SK-N-SH (cell line): ENCODE data around the gene HNRNPC.

Experiments
- SIN3A ChIP-seq: IDR thresholded peaks from 2 replicates; pipeline ENCODE4 v1.6.1; 2012; ENCODE audit warnings: low read depth, mild to moderate bottlenecking, low read length, moderate library complexity, borderline replicate concordance
- TF ChIP-seq, protein P1 (sequence below): fragments of 200-600 bp; sonication (generic); IDR thresholded peaks from 2 replicates; pipeline ENCODE4 v1.6.1; 2017; ENCODE audit warnings: antibody characterized with exemption, mild to moderate bottlenecking, moderate library complexity
- TF ChIP-seq, protein P2 (sequence below): IDR thresholded peaks from 2 replicates; pipeline ENCODE4; 2012

- TF ChIP-seq, protein P1, sequence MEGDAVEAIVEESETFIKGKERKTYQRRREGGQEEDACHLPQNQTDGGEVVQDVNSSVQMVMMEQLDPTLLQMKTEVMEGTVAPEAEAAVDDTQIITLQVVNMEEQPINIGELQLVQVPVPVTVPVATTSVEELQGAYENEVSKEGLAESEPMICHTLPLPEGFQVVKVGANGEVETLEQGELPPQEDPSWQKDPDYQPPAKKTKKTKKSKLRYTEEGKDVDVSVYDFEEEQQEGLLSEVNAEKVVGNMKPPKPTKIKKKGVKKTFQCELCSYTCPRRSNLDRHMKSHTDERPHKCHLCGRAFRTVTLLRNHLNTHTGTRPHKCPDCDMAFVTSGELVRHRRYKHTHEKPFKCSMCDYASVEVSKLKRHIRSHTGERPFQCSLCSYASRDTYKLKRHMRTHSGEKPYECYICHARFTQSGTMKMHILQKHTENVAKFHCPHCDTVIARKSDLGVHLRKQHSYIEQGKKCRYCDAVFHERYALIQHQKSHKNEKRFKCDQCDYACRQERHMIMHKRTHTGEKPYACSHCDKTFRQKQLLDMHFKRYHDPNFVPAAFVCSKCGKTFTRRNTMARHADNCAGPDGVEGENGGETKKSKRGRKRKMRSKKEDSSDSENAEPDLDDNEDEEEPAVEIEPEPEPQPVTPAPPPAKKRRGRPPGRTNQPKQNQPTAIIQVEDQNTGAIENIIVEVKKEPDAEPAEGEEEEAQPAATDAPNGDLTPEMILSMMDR: no peak
- TF ChIP-seq, protein P2, sequence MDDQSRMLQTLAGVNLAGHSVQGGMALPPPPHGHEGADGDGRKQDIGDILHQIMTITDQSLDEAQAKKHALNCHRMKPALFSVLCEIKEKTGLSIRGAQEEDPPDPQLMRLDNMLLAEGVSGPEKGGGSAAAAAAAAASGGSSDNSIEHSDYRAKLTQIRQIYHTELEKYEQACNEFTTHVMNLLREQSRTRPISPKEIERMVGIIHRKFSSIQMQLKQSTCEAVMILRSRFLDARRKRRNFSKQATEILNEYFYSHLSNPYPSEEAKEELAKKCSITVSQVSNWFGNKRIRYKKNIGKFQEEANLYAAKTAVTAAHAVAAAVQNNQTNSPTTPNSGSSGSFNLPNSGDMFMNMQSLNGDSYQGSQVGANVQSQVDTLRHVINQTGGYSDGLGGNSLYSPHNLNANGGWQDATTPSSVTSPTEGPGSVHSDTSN: no peak
- no peak for TF ChIP-seq SIN3A
These were observed 38.4 kb upstream of the HNRNPC start for GRCh38 chr14:21307637-21308036.
